ENCODE measurements around the gene PIK3CD. TPM values are rescaled to one million over a fixed set of nuclear protein-coding genes. Genes with fewer than 3 reads are reported as not detected.
"Not testable (repeated sequence)": the region's sequence is repeated elsewhere in the genome, so short reads cannot be mapped to it uniquely, and the experiment has no call there.

PIK3CD gene
- polyA plus RNA-seq, 6 donors from 2014 or later: 29.6 to 105 (median 58.0) TPM

DNA sequence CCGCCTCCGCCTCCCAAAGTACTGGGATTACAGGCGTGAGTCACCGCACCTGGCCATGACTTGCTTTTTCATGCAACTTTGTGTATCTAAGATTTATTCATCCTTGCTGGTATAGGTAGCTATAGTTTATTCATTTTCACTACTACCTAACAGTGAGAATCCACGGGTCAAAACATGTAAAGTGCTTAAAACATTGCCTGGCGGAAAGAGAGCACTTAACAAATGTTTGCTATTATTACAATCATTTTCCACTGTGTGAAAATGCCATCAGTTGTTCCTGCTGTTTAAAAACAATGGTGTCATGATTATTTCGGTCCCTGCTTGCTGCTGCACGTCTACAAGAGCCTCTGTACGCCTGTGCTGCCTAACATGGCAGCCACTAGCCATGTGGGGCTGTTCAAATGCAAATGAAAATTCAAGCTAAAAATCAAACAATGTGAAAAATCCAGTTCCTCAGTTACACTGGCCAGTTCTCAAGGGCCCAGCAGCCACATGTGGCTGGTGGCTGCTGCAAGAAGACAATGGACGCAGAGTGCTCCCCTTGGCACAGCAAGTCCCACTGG, 107.1 kb downstream of the PIK3CD start:
- Mint-ChIP-seq H3K4me3 (no peak overlapping the region), H3K36me3 (no peaks in the 10 kb centered on the region), H3K27me3 (no peaks in the 10 kb centered on the region), H3K27ac (no peak overlapping the region), H3K9me3 (no peaks in the 10 kb centered on the region), H3K4me1 (peaks cover 4 to 26% (median 18%) of the 10 kb centered on the region in 3 donors)
- ATAC-seq (ENCODE audit: low read depth in 2 of 2): no peak
- DNase-seq: no peak

DNA sequence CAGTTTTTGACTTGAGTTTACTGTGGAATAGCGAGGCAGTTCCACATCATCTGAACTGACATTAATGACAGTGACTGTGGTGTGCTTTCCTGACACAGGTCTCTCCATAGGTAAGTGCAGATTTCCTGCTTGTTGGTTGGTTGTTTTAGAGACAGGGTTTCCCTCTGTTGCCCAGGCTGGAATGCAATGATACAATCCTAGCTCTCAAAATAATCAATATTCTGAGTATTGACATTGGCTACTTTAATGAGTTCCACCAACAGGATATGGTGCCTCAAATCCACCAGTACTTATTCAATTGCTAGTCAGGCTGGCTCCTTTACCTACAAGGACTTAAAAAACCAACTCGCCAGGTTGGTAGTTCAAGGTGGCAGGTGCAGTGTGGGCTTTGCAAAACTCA, 108.4 kb downstream of the PIK3CD start:
- ATAC-seq (ENCODE audit: low read depth in 2 of 2) (no peak), DNase-seq (no peak)
- H3K27ac Mint-ChIP-seq: peak overlapping the region in 2 of 6 donors; percentile 15 to 41
- H3K9me3 Mint-ChIP-seq: no peaks in the 10 kb centered on the region
- no peaks in the 10 kb centered on the region for H3K27me3 Mint-ChIP-seq
- H3K36me3 Mint-ChIP-seq: no peaks in the 10 kb centered on the region
- H3K4me3 Mint-ChIP-seq: no peak overlapping the region
- H3K4me1 Mint-ChIP-seq: peaks cover 13 to 30% (median 16%) of the 10 kb centered on the region in 3 donors

DNA sequence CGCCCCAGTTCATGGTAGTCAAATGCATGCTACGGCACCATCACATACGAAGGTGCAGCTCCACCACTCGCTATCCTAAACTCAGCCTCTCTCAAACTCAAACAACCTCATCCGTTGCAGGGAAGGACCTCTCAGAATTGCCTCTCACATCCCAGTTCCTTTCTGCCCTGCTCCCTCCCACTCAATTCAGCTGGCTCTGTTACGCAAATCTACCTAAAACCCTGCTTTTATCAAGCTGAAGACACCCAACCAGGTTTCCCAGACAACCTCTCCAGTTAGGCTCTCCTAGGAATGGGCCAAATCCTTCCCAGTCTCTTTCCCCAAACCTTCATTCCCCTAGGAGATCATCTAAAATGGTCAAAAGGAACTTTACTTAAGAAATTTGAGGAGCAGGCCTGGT, 109.3 kb downstream of the PIK3CD start:
- no peaks in the 10 kb centered on the region for H3K9me3 Mint-ChIP-seq
- ATAC-seq (ENCODE audit: low read depth in 2 of 2) (no peak), DNase-seq (no peak)
- H3K36me3 Mint-ChIP-seq: no peaks in the 10 kb centered on the region
- no peaks in the 10 kb centered on the region for H3K27me3 Mint-ChIP-seq
- H3K27ac Mint-ChIP-seq: peak overlapping the region in 1 of 6 donors; percentile 32
- H3K4me3 Mint-ChIP-seq: no peak overlapping the region
- peaks cover 9 to 27% (median 15%) of the 10 kb centered on the region in 3 donors for H3K4me1 Mint-ChIP-seq

DNA sequence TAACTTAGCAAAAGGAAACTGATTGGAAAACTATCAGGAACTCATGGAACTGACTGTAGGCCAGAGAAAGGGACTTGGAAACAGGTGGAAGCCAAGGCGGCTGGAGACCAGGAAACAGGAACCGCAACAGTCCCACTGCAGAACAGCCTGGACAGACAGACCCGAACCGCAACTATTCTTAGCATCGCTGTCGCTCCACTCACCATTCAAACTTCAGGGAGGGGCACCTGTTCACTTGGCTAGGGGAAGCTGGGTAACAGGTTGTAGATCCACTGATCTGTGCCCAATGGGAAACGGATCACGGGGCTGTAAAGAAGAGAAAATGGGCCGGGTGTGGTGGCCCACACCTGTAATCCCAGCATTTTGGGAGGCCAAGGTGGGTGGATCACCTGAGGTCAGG, 110.3 kb downstream of the PIK3CD start:
- H3K4me1 Mint-ChIP-seq: peaks cover 9 to 23% (median 16%) of the 10 kb centered on the region in 3 donors
- H3K27ac Mint-ChIP-seq: peak overlapping the region in 2 of 6 donors; percentile 30 to 61

DNA sequence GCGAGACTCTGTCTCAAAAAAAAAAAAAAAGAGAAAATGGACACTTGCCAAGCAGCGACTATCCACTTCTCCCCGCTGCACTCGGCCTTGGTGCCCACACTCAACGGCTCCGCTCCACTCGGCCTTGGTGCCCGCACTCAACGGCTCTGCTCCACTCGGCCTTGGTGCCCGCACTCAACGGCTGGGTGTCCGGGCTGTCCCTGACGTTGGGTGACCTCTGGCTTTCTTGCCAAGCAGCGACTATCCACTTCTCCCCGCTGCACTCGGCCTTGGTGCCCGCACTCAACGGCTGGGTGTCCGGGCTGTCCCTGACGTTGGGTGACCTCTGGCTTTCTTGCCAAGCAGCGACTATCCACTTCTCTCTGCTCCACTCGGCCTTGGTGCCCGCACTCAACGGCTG, 110.9 kb downstream of the PIK3CD start:
- ATAC-seq (ENCODE audit: low read depth in 2 of 2); H3K4me3 Mint-ChIP-seq; H3K27me3 Mint-ChIP-seq; DNase-seq; H3K36me3 Mint-ChIP-seq; H3K9me3 Mint-ChIP-seq: not testable (repeated sequence)
- H3K27ac Mint-ChIP-seq: peak overlapping the region in 1 of 6 donors; percentile 59
- peaks cover 9 to 23% (median 17%) of the 10 kb centered on the region in 3 donors for H3K4me1 Mint-ChIP-seq

More for the DNA sequence above, 110.3 kb downstream of the PIK3CD start:
- H3K9me3 Mint-ChIP-seq: no peaks in the 10 kb centered on the region
- ATAC-seq (ENCODE audit: low read depth in 2 of 2) (no peak), DNase-seq (no peak)
- no peaks in the 10 kb centered on the region for H3K27me3 Mint-ChIP-seq
- no peaks in the 10 kb centered on the region for H3K36me3 Mint-ChIP-seq
- no peak overlapping the region for H3K4me3 Mint-ChIP-seq

DNA sequence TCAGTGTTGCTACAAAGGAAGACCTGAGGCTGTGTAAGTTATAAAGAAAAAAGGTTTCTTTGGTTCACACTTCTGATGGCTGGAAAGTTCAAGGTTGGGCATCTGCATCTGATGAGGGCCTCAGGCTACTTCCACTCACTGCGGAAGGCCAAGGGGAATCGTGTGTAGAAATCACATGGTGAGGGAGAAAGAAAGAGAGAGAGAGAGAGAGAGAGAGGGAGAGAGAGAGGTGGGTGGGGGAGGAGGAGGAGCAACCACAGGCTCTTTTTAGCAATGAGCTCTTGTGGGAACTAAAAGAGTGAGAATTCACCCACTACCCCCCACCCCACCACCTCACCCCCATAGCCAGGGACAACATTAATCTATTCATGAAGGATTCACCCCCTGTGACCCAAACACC, 112.4 kb downstream of the PIK3CD start:
- H3K27ac Mint-ChIP-seq: peak overlapping the region in 1 of 6 donors; percentile 39
- ATAC-seq (ENCODE audit: low read depth in 2 of 2): no peak
- H3K4me3 Mint-ChIP-seq: no peak overlapping the region

DNA sequence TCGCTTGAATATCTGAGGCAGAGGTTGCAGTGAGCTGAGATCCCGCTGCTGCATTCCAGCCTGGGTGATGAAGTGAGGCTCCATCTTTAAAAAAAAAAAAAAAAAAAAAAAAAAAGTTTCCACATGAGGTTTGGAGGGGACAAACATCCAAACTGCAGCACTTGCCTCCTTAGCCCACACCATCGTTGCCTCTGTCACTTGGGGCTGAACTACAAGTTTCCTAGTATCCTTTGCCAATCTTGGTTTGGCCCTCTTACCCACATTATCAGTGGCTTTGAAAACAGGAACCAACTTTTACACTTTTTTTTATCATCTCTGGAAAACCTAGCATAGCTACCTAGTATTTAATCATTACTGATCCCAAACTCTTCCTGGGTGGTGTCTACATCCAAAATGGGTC, 113.0 kb downstream of the PIK3CD start:
- Mint-ChIP-seq H3K4me1 (peaks cover 15 to 25% (median 23%) of the 10 kb centered on the region in 3 donors), H3K27ac (no peak overlapping the region), H3K4me3 (no peak overlapping the region), H3K9me3 (no peaks in the 10 kb centered on the region), H3K36me3 (no peaks in the 10 kb centered on the region), H3K27me3 (no peaks in the 10 kb centered on the region)
- no peak for DNase-seq
- no peak for ATAC-seq (ENCODE audit: low read depth in 2 of 2)

More for the DNA sequence above, 112.4 kb downstream of the PIK3CD start:
- DNase-seq: no peak
- Mint-ChIP-seq H3K36me3 (no peaks in the 10 kb centered on the region), H3K9me3 (no peaks in the 10 kb centered on the region), H3K4me1 (peaks cover 15 to 23% (median 22%) of the 10 kb centered on the region in 3 donors), H3K27me3 (no peaks in the 10 kb centered on the region)

DNA sequence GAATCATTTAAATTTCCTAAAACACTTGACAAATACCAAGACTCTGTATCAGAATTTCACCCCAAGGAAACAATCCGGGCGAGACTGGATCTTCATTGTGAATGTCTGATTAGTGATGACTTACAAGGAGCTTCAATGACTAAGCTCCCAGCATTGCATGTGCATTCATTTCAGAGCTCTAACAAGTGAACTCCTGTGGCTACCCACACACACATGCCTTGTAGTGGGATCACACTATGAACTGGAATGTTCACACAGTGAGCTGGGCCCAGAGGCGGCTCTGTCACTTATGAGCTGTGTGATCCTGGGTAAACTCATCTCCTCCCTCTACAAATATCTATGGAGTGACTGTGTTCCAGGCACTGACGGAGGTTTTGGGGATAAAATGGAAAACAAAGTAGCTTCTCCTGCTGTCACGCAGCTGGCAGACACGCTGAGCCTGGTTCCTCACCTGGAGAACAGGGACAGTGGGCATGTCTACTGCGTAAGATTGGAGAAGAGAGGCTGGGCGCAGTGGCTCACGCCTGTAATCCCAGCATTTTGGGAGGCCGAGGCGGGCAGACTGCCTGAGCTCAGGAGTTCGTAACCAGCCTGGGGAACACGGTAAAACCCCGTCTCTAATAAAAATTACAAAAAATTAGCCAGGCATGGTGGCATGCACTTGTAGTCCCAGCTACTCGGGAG, 115.4 kb downstream of the PIK3CD start:
- Mint-ChIP-seq H3K4me1 (peaks cover 6 to 21% (median 13%) of the 10 kb centered on the region in 3 donors), H3K27ac (peak overlapping the region in 2 of 6 donors; percentile 54 to 63), H3K27me3 (no peaks in the 10 kb centered on the region), H3K36me3 (no peaks in the 10 kb centered on the region), H3K9me3 (no peaks in the 10 kb centered on the region), H3K4me3 (peak overlapping the region in 1 of 8 donors; percentile 47)
- ATAC-seq (ENCODE audit: low read depth in 2 of 2): no peak
- DNase-seq: no peak

DNA sequence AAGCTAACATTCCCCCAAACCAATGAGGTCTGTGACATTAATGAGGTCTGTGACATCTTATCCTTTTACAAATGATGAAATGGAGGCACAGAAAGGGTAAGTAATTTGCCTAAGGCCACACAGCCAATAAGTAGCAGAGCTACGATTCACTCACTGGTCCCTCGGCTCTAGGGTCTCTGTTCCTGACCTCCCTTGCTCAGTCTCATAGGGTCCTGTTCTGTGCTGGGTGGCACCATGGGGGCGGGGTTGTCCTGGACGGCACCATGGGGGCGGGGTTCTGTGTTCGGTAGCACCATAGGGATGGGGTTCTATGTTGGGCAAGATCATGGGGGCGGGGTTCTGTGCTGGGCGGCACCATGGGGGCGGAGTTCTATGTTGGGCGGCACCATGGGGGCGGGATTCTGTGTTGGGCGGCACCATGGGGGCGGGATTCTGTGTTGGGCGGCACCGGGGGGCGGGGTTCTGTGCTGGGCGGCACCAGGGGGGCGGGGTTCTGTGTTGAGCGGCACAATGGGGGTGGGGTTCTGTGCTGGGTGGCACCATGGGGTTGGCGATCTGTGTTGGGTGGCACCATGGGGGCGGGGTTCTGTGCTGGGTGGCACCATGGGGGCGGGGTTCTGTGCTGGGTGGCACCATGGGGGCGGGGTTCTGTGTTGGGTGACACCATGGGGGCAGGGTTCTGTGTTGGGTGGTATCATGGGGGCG, 116.6 kb downstream of the PIK3CD start:
- Mint-ChIP-seq H3K4me1 (peaks cover 6 to 21% (median 10%) of the 10 kb centered on the region in 3 donors), H3K27me3 (no peaks in the 10 kb centered on the region), H3K4me3 (no peak overlapping the region), H3K9me3 (no peaks in the 10 kb centered on the region), H3K36me3 (no peaks in the 10 kb centered on the region), H3K27ac (peak overlapping the region in 2 of 6 donors; percentile 70 to 82)
- ATAC-seq (ENCODE audit: low read depth in 2 of 2): no peak
- DNase-seq: no peak

DNA sequence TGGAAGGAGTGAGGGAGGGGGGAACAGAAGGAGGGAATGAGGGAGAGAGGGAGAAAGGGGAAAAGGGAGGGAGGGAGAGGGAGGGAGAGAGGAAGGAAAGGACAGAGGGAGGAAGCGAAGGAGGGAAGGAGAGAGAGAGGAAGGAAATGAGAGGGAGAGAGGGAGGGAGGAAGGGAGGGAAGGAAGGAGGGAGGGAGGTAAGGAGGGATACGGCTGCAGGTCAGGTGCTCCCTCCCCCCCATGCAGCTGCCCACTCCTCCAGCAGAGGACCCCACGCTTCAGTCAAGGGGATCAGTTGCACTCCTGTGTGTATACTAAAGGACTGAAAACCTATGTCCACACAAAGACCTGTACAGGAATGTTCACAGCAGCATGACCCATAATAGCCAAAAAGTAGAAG, 117.5 kb downstream of the PIK3CD start:
- Mint-ChIP-seq H3K36me3 (no peaks in the 10 kb centered on the region), H3K4me1 (peaks cover 5 to 19% (median 6%) of the 10 kb centered on the region in 3 donors), H3K27ac (peak overlapping the region in 2 of 6 donors; percentile 79 to 94), H3K9me3 (no peaks in the 10 kb centered on the region), H3K4me3 (no peak overlapping the region), H3K27me3 (no peaks in the 10 kb centered on the region)
- ATAC-seq (ENCODE audit: low read depth in 2 of 2): no peak
- DNase-seq: no peak

DNA sequence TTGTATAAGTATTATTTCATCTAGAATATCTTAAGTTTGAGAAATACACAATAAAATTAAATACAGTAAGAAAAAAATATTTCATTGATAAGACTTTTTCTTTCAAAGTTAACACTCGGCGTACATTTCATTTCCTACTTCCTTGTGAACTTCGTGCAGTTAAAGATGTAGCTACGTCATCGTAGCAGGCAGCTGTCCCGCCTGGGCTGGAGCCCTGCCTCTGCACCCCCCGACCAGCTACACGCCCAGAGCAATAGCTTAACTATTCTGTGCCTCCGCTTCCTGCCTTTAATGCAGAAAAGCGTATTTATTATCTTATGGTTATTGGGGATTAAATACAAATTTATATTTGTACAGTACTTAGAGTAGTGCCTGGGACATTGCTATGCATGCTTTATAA, 118.8 kb downstream of the PIK3CD start:
- no peak for DNase-seq
- Mint-ChIP-seq H3K4me1 (peaks cover 4 to 10% (median 8%) of the 10 kb centered on the region in 3 donors), H3K9me3 (no peaks in the 10 kb centered on the region), H3K4me3 (no peak overlapping the region), H3K27ac (no peak overlapping the region), H3K27me3 (no peaks in the 10 kb centered on the region), H3K36me3 (no peaks in the 10 kb centered on the region)
- no peak for ATAC-seq (ENCODE audit: low read depth in 2 of 2)

DNA sequence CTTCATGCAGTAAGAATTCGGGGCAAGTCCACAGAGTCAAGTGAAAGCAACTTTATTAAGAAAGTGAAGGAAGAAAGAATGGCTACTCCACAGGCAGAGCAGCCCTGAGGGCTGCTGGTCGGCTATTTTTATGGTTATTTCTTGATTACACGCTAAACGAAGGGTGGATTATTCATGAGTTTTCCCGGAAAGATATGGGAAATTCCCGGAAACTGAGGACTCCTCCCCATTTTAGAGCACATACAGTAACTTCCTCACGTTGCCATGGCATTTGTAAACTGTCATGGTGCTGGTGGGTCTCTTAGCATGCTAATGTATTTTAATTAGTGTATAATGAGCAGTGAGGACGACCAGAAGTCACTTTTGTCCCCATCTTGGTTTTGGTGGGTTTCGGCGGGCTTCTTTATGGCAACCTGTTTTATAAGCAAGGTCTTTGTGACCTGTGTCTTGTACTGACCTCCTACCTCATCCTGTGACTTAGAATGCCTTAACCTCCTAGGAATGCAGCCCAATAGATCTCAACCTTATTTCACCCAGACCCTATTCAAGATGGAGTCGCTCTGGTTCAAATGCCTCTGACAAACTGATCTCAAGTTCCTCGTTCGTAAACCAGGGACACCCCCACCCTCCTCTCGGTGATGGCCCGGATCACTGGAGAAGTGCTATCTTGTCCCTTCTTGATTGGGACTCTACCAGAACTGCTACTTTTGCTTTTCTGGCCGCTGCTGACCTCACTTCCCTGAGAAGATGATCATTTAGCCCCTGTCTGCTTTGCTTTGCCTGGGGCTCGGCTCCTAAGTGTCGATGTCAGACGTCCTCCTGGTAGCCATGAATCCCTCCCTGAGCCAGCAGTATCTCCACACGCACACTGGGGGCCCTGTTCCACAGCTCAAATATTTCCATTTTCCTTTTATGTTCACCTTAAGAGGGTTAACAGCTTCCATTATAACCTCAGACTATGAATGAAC, 123.5 kb downstream of the PIK3CD start:
- ATAC-seq (ENCODE audit: low read depth in 2 of 2) (no peak), DNase-seq (no peak)
- Mint-ChIP-seq H3K36me3 (no peaks in the 10 kb centered on the region), H3K4me1 (peaks cover 16 to 23% (median 21%) of the 10 kb centered on the region in 3 donors), H3K27me3 (no peaks in the 10 kb centered on the region), H3K4me3 (peak overlapping the region in 1 of 8 donors; percentile 16), H3K9me3 (no peaks in the 10 kb centered on the region), H3K27ac (peak overlapping the region in 1 of 6 donors; percentile 15)

DNA sequence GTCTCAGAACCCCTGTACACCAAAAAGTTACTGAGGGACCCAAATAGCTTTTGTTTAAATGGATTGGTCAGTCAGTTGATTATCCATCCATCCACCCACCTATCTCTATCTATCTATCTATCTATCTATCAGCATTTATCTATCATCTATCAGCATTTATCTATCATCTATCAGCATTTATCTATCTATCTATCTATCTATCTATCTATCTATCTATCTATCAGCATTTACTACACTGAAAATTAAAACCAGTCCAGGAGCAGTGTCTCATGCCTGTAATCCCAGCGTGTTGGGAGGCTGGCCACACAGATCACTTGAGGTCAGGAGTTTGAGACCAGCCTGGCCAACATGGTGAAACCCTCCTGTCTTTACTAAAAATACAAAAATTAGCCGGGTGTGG, 125.2 kb downstream of the PIK3CD start:
- Mint-ChIP-seq H3K4me3 (no peak overlapping the region), H3K36me3 (no peaks in the 10 kb centered on the region), H3K27me3 (no peaks in the 10 kb centered on the region), H3K27ac (peak overlapping the region in 2 of 6 donors; percentile 6 to 16), H3K9me3 (no peaks in the 10 kb centered on the region), H3K4me1 (peaks cover 16 to 24% (median 23%) of the 10 kb centered on the region in 3 donors)
- DNase-seq: no peak
- no peak for ATAC-seq (ENCODE audit: low read depth in 2 of 2)

Data from naive B cell (primary cell).